ENCODE results near the gene CCDC107. TPM values are rescaled to one million over a fixed set of nuclear protein-coding genes. Genes with fewer than 3 reads are reported as not detected.

Gene CCDC107
- total and polyA plus RNA-seq, 2 of the 13 experiments (the other 11 are each of a cell fraction or from before 2014, with no cell fraction given): 7.1 to 15.2 TPM

DNA sequence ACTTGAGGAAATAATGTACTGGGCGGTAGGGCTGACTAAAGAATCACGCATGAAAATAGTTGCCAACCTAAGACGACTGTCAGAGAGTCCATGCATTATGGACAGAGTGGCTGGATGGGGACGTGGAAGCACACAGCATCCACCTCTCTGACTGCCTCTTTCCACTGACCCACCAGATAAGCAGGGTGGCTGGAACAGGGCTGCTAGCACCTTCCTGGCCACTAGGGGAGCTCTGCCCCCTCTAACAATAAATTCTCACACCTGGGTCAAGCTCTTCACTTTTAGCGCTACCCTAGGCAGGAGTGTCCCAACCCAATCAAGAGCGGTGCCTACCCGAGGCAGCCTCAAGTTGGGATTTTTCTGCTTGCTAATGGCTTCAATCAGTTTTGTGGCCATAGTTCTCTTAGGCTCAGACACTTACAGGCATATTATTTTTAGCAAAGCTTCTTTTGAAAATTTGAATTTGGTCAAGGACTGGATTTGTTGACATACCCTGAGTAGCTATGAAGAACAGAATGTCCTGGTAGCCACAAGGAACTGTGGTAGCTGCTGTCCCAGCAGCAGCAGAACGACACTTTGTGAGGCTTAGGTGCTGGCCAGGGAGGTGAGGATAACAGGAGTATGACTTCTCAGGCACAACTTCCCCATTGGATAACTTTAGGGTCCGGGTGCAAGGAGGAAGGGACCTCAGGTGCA is 38.6 kb downstream of the CCDC107 start:
- Histone ChIP-seq H3K4me3 (replicated peaks in 1 of 3; ENCODE audit: insufficient read depth in 1 of 3, low read depth in 2 of 3, low read length in 3 of 3) (no peak overlapping the region), H3K9ac (ENCODE audit: insufficient read depth, low read depth, low read length) (no peak overlapping the region), H3K27ac (ENCODE audit: extremely low read length, insufficient read depth, low read length) (no peak overlapping the region), H3K9me3 (ENCODE audit: low read length) (no peaks in the 10 kb centered on the region), H3K36me3 (replicated peaks in 1 of 2; ENCODE audit: control insufficient read depth in 1 of 2, insufficient read depth in 2 of 2, low read length in 2 of 2) (peaks cover 24 to 49% of the 10 kb centered on the region in 2 experiments; a peak in 4 of 5 replicates), H3K4me2 (ENCODE audit: low read depth, low read length) (no peak overlapping the region), H4K20me1 (ENCODE audit: insufficient read depth, low read length) (no peaks in the 10 kb centered on the region), H3K4me1 (ENCODE audit: insufficient read depth, low read length) (peaks cover 19% of the 10 kb centered on the region), H2AFZ (ENCODE audit: low read length) (no peak overlapping the region), H3K27me3 (ENCODE audit: control insufficient read depth in 1 of 2, insufficient read depth in 2 of 2, low read length in 2 of 2) (no peaks in the 10 kb centered on the region), H3K79me2 (ENCODE audit: insufficient read depth, low read length) (no peaks in the 10 kb centered on the region)
- in situ Hi-C loops (cut with HindIII; ENCODE audit: extremely low pct_ligation_motif_present, low pct_unique_long_range_greater_than_20kb): loop anchor here (5.0 kb wide), 1 partner anchor 34 kb away; no protein-coding TSS in a partner anchor
- peak; percentile 92 for ATAC-seq
- intact Hi-C loops (cut with micrococcal nuclease; ENCODE audit: unreplicated experiment): loop anchor here (2.0 to 10.0 kb wide), 2 partner anchors 36 to 52 kb away; no protein-coding TSS in a partner anchor
- DNase-seq (ENCODE audit: low spot score): peak; percentile 59
- POLR2A ChIA-PET: interaction anchor here (0.6 to 2.3 kb wide), 13 partner anchors 9 to 60 kb away, joined by 3 to 12 read pairs (median 7); partner anchors contain the start of genes ARHGEF39, CA9, CCDC107 and CREB3
- no TSS peak for BruUV-seq (replicated peaks)
- peak; percentile 64 for FAIRE-seq
- 47% methylated on average over 8 of the region's 9 CpGs for WGBS (ENCODE audit: low lambda C conversion rate)
- CTCF ChIA-PET (ENCODE audit: low intra/inter-chr PET ratio, low total read pairs): interaction anchor here (1.5 kb wide), 2 partner anchors 31 to 38 kb away, joined by 5 to 9 read pairs; partner anchors contain the start of genes ARHGEF39, CCDC107 and RMRP
- no peak for TF ChIP-seq E2F5 (CRISPR knock-in tag; conservative IDR thresholded peaks at IDR 0.05)
- TF ChIP-seq, protein P1, sequence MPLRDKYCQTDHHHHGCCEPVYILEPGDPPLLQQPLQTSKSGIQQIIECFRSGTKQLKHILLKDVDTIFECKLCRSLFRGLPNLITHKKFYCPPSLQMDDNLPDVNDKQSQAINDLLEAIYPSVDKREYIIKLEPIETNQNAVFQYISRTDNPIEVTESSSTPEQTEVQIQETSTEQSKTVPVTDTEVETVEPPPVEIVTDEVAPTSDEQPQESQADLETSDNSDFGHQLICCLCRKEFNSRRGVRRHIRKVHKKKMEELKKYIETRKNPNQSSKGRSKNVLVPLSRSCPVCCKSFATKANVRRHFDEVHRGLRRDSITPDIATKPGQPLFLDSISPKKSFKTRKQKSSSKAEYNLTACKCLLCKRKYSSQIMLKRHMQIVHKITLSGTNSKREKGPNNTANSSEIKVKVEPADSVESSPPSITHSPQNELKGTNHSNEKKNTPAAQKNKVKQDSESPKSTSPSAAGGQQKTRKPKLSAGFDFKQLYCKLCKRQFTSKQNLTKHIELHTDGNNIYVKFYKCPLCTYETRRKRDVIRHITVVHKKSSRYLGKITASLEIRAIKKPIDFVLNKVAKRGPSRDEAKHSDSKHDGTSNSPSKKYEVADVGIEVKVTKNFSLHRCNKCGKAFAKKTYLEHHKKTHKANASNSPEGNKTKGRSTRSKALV (CRISPR knock-in tag; IDR thresholded peaks at IDR 0.05): no peak
- no peak for TF ChIP-seq ZNF282 (IDR thresholded peaks at IDR 0.05; ENCODE audit: partially characterized antibody)
- peak; percentile 22; the same call in 1 of the 2 replicates for TF ChIP-seq ZNF788 (CRISPR knock-in tag; IDR thresholded peaks at IDR 0.05; ENCODE audit: borderline replicate concordance)
- TF ChIP-seq GATAD2A (CRISPR knock-in tag; IDR thresholded peaks at IDR 0.05): 0 out of 2 replicates have a peak, but pooled peaks have one; percentile 17
- TF ChIP-seq ZNF335 (CRISPR knock-in tag; IDR thresholded peaks at IDR 0.05): no peak
- TF ChIP-seq, protein P2, sequence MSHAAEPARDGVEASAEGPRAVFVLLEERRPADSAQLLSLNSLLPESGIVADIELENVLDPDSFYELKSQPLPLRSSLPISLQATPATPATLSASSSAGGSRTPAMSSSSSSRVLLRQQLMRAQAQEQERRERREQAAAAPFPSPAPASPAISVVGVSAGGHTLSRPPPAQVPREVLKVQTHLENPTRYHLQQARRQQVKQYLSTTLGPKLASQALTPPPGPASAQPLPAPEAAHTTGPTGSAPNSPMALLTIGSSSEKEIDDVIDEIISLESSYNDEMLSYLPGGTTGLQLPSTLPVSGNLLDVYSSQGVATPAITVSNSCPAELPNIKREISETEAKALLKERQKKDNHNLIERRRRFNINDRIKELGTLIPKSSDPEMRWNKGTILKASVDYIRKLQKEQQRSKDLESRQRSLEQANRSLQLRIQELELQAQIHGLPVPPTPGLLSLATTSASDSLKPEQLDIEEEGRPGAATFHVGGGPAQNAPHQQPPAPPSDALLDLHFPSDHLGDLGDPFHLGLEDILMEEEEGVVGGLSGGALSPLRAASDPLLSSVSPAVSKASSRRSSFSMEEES (CRISPR knock-in tag; IDR thresholded peaks at IDR 0.05): no peak
- no peak for TF ChIP-seq ZNF780A (CRISPR knock-in tag; IDR thresholded peaks at IDR 0.05)
- TF ChIP-seq ZNF576 (CRISPR knock-in tag; IDR thresholded peaks at IDR 0.05): no peak
- no peak for TF ChIP-seq ATM (IDR thresholded peaks at IDR 0.05; ENCODE audit: borderline replicate concordance)
- TF ChIP-seq KAT2B (IDR thresholded peaks at IDR 0.05; ENCODE audit: borderline replicate concordance, low read depth, low read length): no peak
- TF ChIP-seq KMT2B (CRISPR knock-in tag; IDR thresholded peaks at IDR 0.05): no peak
- no peak for TF ChIP-seq DRAP1 (CRISPR knock-in tag; IDR thresholded peaks at IDR 0.05)
- no peak for TF ChIP-seq ZNF44 (CRISPR knock-in tag; IDR thresholded peaks at IDR 0.05)
- no peak for TF ChIP-seq MIER2 (CRISPR knock-in tag; IDR thresholded peaks at IDR 0.05)
- no peak for TF ChIP-seq ZNF672 (CRISPR knock-in tag; IDR thresholded peaks at IDR 0.05)
- TF ChIP-seq AKAP8 (CRISPR knock-in tag; IDR thresholded peaks at IDR 0.05): no peak
- TF ChIP-seq IRX3 (CRISPR knock-in tag; IDR thresholded peaks at IDR 0.05; ENCODE audit: borderline replicate concordance, low read depth): no peak
- peak; percentile 32; the same call in 1 of the 2 replicates for TF ChIP-seq TBX2 (CRISPR knock-in tag; IDR thresholded peaks at IDR 0.05; ENCODE audit: borderline replicate concordance)
